Cerebellar nuclear complex (tissue), 1 donor: Measurements from ENCODE around the gene MYO18B.
A peak's percentile ranks its signal among the peaks of the same experiment; 100 is the strongest.
"Not testable (repeated sequence)": the region's sequence is repeated elsewhere in the genome, so short reads cannot be mapped to it uniquely, and the experiment has no call there.

Experiments
- DNase-seq, 2 experiments: peaks; one replicate each; lab custom pipeline; 2025; lab: John Stamatoyannopoulos, UW

Gene MYO18B

GRCh38 chr22:25942115-25942855 is 200.3 kb downstream of the MYO18B start:
- DNase-seq, result no peak

- DNase-seq, result peak; percentile 75 to 97
These were observed 200.9 kb downstream of the MYO18B start for GRCh38 chr22:25942856-25943411.

GRCh38 chr22:25950111-25950510 is 208.1 kb downstream of the MYO18B start:
- DNase-seq, result no peak

GRCh38 chr22:25953276-25953675 is 211.3 kb downstream of the MYO18B start:
- DNase-seq, result no peak

GRCh38 chr22:25953919-25954318 is 211.9 kb downstream of the MYO18B start:
- no peak for DNase-seq

- DNase-seq, result no peak
These were observed 213.3 kb downstream of the MYO18B start for GRCh38 chr22:25955323-25955722.

- no peak for DNase-seq
These were observed 214.8 kb downstream of the MYO18B start for GRCh38 chr22:25956801-25957200.

- DNase-seq, result no peak
These were observed 218.1 kb downstream of the MYO18B start for GRCh38 chr22:25959818-25960774.

- DNase-seq, result no peak
These were observed 219.7 kb downstream of the MYO18B start for GRCh38 chr22:25961699-25962098.

GRCh38 chr22:25962711-25963110 is 220.7 kb downstream of the MYO18B start:
- DNase-seq, result no peak

GRCh38 chr22:25964961-25965730 is 223.2 kb downstream of the MYO18B start:
- no peak for DNase-seq

- no peak for DNase-seq
These were observed 224.5 kb downstream of the MYO18B start for GRCh38 chr22:25966448-25966913.

- DNase-seq, result no peak
These were observed 227.3 kb downstream of the MYO18B start for GRCh38 chr22:25969286-25969685.

- DNase-seq, result no peak
These were observed 227.9 kb downstream of the MYO18B start for GRCh38 chr22:25969901-25970300.

GRCh38 chr22:25970374-25970911 is 228.5 kb downstream of the MYO18B start:
- DNase-seq, result peak in 1 of 2 experiments; percentile 9

GRCh38 chr22:25970999-25971811 is 229.2 kb downstream of the MYO18B start:
- DNase-seq, result no peak

- no peak for DNase-seq
These were observed 230.4 kb downstream of the MYO18B start for GRCh38 chr22:25972397-25972796.

GRCh38 chr22:25976356-25976755 is 234.4 kb downstream of the MYO18B start:
- peak; percentile 7 to 21 for DNase-seq

GRCh38 chr22:25979968-25980367 is 238.0 kb downstream of the MYO18B start:
- no peak for DNase-seq

- not testable (repeated sequence) for DNase-seq
These were observed 242.9 kb downstream of the MYO18B start for GRCh38 chr22:25984911-25985310.

- no peak for DNase-seq
These were observed 246.0 kb downstream of the MYO18B start for GRCh38 chr22:25987948-25988347.
